Stimulated activated CD4-positive, alpha-beta T cell treated with anti-CD3 and anti-CD28 coated beads, Interleukin-15, amount 100 ng/mL, for 1 hour (primary cell): ENCODE results near the gene GABARAP.

Experiments
- DNase-seq, 2 donors: peaks; one replicate each; pipeline ENCODE4 v3.0.0-alpha.2; 2020; ENCODE audit warnings: low read depth in 1 of 2, low spot score in 1 of 2

Gene GABARAP

GRCh38 chr17:7208754-7209460 is 33.3 kb downstream of the GABARAP start:
- no peak for DNase-seq

- DNase-seq = no peak
Observed at GRCh38 chr17:7208027-7208571, 34.1 kb downstream of the GABARAP start.

- no peak for DNase-seq
Observed at GRCh38 chr17:7207120-7208001, 34.9 kb downstream of the GABARAP start.

- DNase-seq = no peak
Observed at GRCh38 chr17:7205561-7205960, 36.7 kb downstream of the GABARAP start.

GRCh38 chr17:7204828-7205461 is 37.3 kb downstream of the GABARAP start:
- peak; percentile 81 to 85 for DNase-seq

- DNase-seq = no peak
Observed at GRCh38 chr17:7204336-7204735, 37.9 kb downstream of the GABARAP start.

GRCh38 chr17:7203391-7203790 is 38.9 kb downstream of the GABARAP start:
- DNase-seq = no peak

GRCh38 chr17:7196651-7197401 is 45.4 kb downstream of the GABARAP start:
- DNase-seq = no peak

GRCh38 chr17:7195971-7196370 is 46.3 kb downstream of the GABARAP start:
- no peak for DNase-seq

- no peak for DNase-seq
Observed at GRCh38 chr17:7192271-7192937, 49.8 kb downstream of the GABARAP start.

- no peak for DNase-seq
Observed at GRCh38 chr17:7191571-7192270, 50.5 kb downstream of the GABARAP start.

GRCh38 chr17:7191069-7191468 is 51.2 kb downstream of the GABARAP start:
- DNase-seq = no peak

GRCh38 chr17:7190276-7190917 is 51.9 kb downstream of the GABARAP start:
- DNase-seq = no peak
